GM23248 (cell line): ENCODE data around the gene THTPA. TPM values are rescaled to one million over a fixed set of nuclear protein-coding genes. Genes with fewer than 3 reads are reported as not detected.
A peak's percentile ranks its signal among the peaks of the same experiment; 100 is the strongest.

Experiments
- DNase-seq: peaks from one replicate; pipeline ENCODE4 v3.0.0-alpha.2; 2015
- H2AFZ ChIP-seq: fragments of 200-600 bp; sonication (generic); 2 replicates; pipeline ENCODE4 v1.6.1; 2016; ENCODE audit warnings: antibody characterized with exemption
- H3F3A ChIP-seq: fragments of 200-600 bp; sonication (generic); 2 replicates; pipeline ENCODE4 v1.6.1; 2016; ENCODE audit warnings: mild to moderate bottlenecking, antibody characterized with exemption, mixed run types; ENCODE audit not compliant: insufficient read depth
- H3K27ac ChIP-seq: fragments of 200-600 bp; sonication (generic); 2 replicates; pipeline ENCODE4 v1.5.1; 2016; ENCODE audit warnings: mild to moderate bottlenecking
- H3K27me3 ChIP-seq: fragments of 200-600 bp; sonication (generic); replicated peaks from 2 replicates; pipeline ENCODE4 v1.6.1; 2016; ENCODE audit warnings: mild to moderate bottlenecking; ENCODE audit not compliant: insufficient read depth
- H3K36me3 ChIP-seq: fragments of 200-600 bp; sonication (generic); 2 replicates; pipeline ENCODE4 v1.6.1; 2016; ENCODE audit warnings: low read depth, mild to moderate bottlenecking
- H3K4me1 ChIP-seq: fragments of 200-600 bp; sonication (generic); 2 replicates; pipeline ENCODE4 v1.6.1; 2016; ENCODE audit warnings: mild to moderate bottlenecking; ENCODE audit not compliant: insufficient read depth
- H3K4me2 ChIP-seq: fragments of 200-600 bp; sonication (generic); one replicate; pipeline ENCODE4 v1.6.1; 2016; ENCODE audit warnings: mild to moderate bottlenecking; ENCODE audit not compliant: unreplicated experiment
- H3K4me3 ChIP-seq: fragments of 200-600 bp; sonication (generic); 2 replicates; pipeline ENCODE4 v1.5.1; 2016; ENCODE audit warnings: mild to moderate bottlenecking
- H3K79me2 ChIP-seq: fragments of 200-600 bp; sonication (generic); 2 replicates; pipeline ENCODE4 v1.6.1; 2016; ENCODE audit warnings: mild to moderate bottlenecking; ENCODE audit not compliant: insufficient read depth
- H3K9ac ChIP-seq: fragments of 200-600 bp; sonication (generic); 2 replicates; pipeline ENCODE4 v1.6.1; 2016; ENCODE audit warnings: mild to moderate bottlenecking
- H3K9me2 ChIP-seq: fragments of 200-600 bp; sonication (generic); 2 replicates; pipeline ENCODE4 v1.6.1; 2016; ENCODE audit warnings: mixed run types, mild to moderate bottlenecking, moderate library complexity; ENCODE audit not compliant: insufficient read depth
- H3K9me3 ChIP-seq: fragments of 200-600 bp; sonication (generic); one replicate; pipeline ENCODE4 v1.6.1; 2017; ENCODE audit warnings: low read depth
- H4K20me1 ChIP-seq: fragments of 200-600 bp; sonication (generic); 2 replicates; pipeline ENCODE4 v1.6.0; 2016; ENCODE audit not compliant: insufficient read depth
- EZH2 ChIP-seq: fragments of 200-600 bp; sonication (generic); IDR thresholded peaks from 2 replicates; pipeline ENCODE4 v1.6.1; 2018; ENCODE audit warnings: antibody characterized with exemption, mild to moderate bottlenecking; ENCODE audit not compliant: insufficient read depth, poor library complexity, severe bottlenecking
- EZH2phosphoT487 ChIP-seq: fragments of 200-600 bp; sonication (generic); IDR thresholded peaks from 2 replicates; pipeline ENCODE4 v1.6.1; 2018; ENCODE audit warnings: antibody characterized with exemption, moderate library complexity, mild to moderate bottlenecking, low read depth; ENCODE audit not compliant: insufficient read depth
- WGBS, 2 experiments: methylation state at CpG; one replicate each; pipeline ENCODE4 v1.1.6; 2015 to 2017; ENCODE audit warnings: low lambda C conversion rate in 2 of 2, low coverage in 1 of 2; ENCODE audit errors: missing lambda C conversion rate in 2 of 2; 5-methylcytosine and 5-hydroxymethylcytosine counted together
- in situ Hi-C: fragments of 300-500 bp; cut with MboI; formaldehyde crosslinking; loops from 2 replicates; pipeline ENCODE4 v1.15.0; 2020
- polyA plus RNA-seq: library from polyadenylated mRNA; unstranded; fragments of >200 nt; fragmentation: Nextera tagmentation; extraction: Ambion mirVana; gene quantifications from 2 replicates; pipeline ENCODE4 v1.2.1, GENCODE V29; 2016
- total RNA-seq: library from RNA; depleted of rRNA; stranded (reverse); fragments of >200 nt; shearing (Covaris generic); gene quantifications from 2 replicates; pipeline ENCODE4 v1.2.3, GENCODE V29; 2014; rRNA removed

Gene THTPA, protein sequence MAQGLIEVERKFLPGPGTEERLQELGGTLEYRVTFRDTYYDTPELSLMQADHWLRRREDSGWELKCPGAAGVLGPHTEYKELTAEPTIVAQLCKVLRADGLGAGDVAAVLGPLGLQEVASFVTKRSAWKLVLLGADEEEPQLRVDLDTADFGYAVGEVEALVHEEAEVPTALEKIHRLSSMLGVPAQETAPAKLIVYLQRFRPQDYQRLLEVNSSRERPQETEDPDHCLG
- 21.0 and 33.8 TPM in 2 replicates for total RNA-seq
- 9.3 and 10.0 TPM in 2 replicates for polyA plus RNA-seq

DNA sequence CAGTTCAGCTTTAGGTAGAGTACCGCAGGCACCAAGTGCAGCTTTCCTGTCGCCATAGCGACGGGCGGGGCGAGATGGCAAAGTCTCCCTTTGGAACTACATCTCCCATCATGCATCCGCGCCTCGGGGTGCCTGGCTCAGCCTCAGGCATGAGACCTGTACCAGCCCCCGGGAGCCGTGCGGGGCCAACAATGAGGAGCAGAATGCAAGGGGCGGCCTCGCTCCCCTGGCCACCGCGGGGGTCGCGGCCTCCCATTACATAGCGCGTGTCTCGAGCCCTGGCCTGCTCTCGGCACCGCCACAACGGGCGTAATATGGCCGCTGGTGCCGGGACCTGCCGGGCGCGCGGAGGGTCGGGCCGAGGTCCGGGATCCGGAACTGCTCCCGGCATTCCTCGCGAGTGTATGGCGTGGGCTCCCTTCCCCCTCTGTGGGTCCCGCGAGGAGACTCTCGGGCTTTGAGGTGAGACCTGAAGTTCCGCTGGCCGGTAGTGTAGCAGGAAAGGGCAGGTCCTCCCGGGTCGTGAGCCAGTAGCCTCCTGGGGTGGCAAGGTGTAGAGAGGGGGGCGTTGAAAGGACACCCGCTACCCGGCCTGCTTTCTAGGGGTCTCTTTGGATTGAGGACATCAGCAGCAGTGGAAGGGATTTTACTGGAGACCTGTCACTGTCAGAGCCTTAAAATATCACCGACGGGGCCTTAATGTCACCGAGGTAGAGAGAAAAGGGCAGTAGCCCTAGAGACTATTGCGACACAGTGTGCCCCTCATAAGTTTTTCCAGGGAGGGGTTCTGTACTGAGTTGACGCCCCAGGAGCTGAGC lies at the start of gene THTPA:
Gene THTPA, plus strand, starts transcription at position 390 of the 818 bp plus-strand sequence. CDS start 487 bp downstream, outside the sequence.
- Histone ChIP-seq H3K36me3 (no peaks in the 10 kb centered on the region; the same call in 1 of the 2 replicates), H3K4me1 (peaks cover 17% of the 10 kb centered on the region), H2AFZ (peak within 1 kb of the TSS; percentile 91), H3K4me2 (peak within 1 kb of the TSS; percentile 92), H3K4me3 (peak within 1 kb of the TSS; percentile 88), H4K20me1 (no peaks in the 10 kb centered on the region), H3K27ac (peak within 1 kb of the TSS; percentile 41), H3K79me2 (peaks cover 23% of the 10 kb centered on the region), H3F3A (peaks cover 8% of the 10 kb centered on the region; the same call in 1 of the 2 replicates), H3K9ac (peak within 1 kb of the TSS; percentile 91), H3K9me2 (no peaks in the 10 kb centered on the region), H3K27me3 (no peaks in the 10 kb centered on the region), H3K9me3 (no peaks in the 10 kb centered on the region)
- DNase-seq = peak; percentile 95
- TF ChIP-seq EZH2 (no peak), EZH2phosphoT487 (no peak)
- 1% methylated on average over 48 to 53 of the region's 54 CpGs for WGBS, 2 experiments
- in situ Hi-C loops = loop anchor here (10.0 kb wide), 1 partner anchor 71 kb away; no protein-coding TSS in a partner anchor

DNA sequence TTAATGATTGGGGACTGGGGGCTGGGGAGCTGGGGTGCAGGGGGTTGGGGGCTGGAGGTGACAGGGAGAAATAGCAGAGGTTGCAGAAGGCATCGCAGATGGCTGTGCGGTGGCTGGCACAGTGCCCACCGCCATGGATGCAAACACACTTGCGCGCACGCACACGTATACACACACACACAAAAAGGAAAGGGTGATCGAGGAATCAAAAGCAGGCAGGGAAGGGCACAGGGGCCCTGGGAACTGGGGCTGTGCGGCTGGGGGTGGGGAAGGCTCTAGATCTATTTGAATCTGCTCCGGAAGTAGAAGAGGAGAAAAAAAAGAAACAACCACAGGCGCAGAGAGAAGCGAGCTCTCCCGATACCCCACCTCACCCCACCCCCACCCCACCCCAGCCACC lies 43.9 kb upstream of the THTPA start:
- Histone ChIP-seq H3K79me2 (no peaks in the 10 kb centered on the region), H2AFZ (no peak overlapping the region), H3K27ac (no peak overlapping the region), H3K9me2 (no peaks in the 10 kb centered on the region), H3K9ac (no peak overlapping the region), H4K20me1 (no peaks in the 10 kb centered on the region), H3K4me1 (no peaks in the 10 kb centered on the region), H3K9me3 (no peaks in the 10 kb centered on the region), H3K4me3 (0 out of 2 replicates have a peak overlapping the region, but pooled peaks have one; percentile 46), H3K36me3 (no peaks in the 10 kb centered on the region), H3F3A (no peaks in the 10 kb centered on the region), H3K4me2 (no peak overlapping the region), H3K27me3 (no peaks in the 10 kb centered on the region)
- peak; percentile 18 for DNase-seq
- in situ Hi-C loops = no loop called here
- 18 to 21% methylated on average over 8 to 13 of the region's 13 CpGs for WGBS, 2 experiments
- TF ChIP-seq EZH2phosphoT487 (no peak), EZH2 (no peak)

DNA sequence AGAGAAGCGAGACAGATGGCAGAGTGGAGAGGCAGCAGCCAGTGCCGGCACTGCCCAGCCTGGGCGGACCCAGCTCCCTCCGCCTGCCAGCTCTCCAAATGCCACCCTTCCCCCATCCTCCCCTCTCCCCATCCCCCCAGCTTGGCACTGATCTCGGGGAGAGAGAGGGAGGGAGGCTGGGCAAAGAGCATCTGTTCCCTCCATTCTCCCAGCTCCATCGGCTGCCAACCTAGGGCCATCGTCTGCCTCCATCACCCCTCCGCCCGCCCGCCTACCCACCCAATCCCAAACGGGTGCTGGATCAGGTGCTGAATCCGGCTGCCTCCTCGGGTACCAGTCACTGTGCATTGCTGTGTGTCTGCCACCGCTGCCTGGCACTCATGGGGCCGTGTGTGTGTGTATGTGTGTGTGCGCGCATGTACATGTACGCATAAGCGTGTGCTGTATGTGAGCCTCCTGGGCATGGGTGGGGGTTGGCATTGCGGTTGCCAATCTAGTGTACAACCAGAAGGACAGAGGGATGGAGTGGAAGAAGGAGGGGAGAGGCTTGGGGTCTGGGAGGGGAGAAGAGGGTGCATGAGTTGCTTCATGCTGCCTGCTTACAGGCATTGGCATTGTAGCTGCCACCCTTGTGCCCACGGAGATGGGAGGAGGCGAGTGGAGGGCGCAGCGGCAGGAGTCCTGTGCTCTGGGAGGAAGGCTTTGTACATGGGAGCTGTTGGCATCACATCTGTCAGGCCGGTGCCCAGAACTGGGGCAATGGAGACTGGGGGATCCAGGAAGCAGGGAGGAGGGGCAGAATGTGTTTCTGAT lies 42.9 kb upstream of the THTPA start:
- no peaks in the 10 kb centered on the region for H3K27me3 ChIP-seq
- H3K79me2 ChIP-seq = no peaks in the 10 kb centered on the region
- TF ChIP-seq EZH2 (no peak), EZH2phosphoT487 (no peak)
- H3K27ac ChIP-seq = no peak overlapping the region
- H3F3A ChIP-seq = no peaks in the 10 kb centered on the region
- in situ Hi-C loops = no loop called here
- no peak overlapping the region for H3K4me2 ChIP-seq
- H3K4me1 ChIP-seq = no peaks in the 10 kb centered on the region
- H3K9me3 ChIP-seq = no peaks in the 10 kb centered on the region
- H3K9ac ChIP-seq = no peak overlapping the region
- H2AFZ ChIP-seq = no peak overlapping the region
- H3K9me2 ChIP-seq = no peaks in the 10 kb centered on the region
- H3K36me3 ChIP-seq = no peaks in the 10 kb centered on the region
- no peak overlapping the region for H3K4me3 ChIP-seq
- WGBS, 2 experiments = 87 to 93% methylated on average over 14 to 25 of the region's 25 CpGs
- no peak for DNase-seq
- H4K20me1 ChIP-seq = no peaks in the 10 kb centered on the region
